Measurements from ENCODE around the gene RPS6KA5.

The RPS6KA5 gene

DNA sequence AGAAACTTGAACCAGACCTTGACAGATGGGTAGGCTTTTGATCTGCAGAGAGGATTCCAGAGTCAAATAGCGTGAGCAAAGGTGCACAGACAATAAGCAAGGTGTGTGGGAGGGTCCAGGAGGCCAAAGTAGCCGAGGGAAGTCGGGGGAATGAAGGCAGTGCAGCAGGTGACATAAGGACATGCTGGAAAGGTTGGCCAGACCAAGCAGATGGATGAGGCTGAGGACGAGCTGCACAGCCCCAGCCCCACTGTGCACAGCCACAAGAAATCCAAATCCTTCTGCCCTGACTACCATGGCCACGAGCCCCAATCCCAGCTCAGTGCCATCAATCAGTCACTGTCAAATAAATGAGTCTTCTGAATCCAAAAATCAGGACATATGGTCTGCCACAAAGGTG lies 249.6 kb downstream of the RPS6KA5 start:
- Histone ChIP-seq H3K27me3 (ENCODE audit: insufficient read depth, low read length) (0 out of 2 replicates have a peak, but pooled peaks cover 5% of the 10 kb centered on the region), H3K4me3 (ENCODE audit: low read depth, low read length, poor library complexity, severe bottlenecking) (no peak overlapping the region), H3K36me3 (ENCODE audit: insufficient read depth, low read length) (no peaks in the 10 kb centered on the region), H3K9ac (ENCODE audit: low read length) (no peak overlapping the region), H3F3A (ENCODE audit: insufficient read depth, low read length) (no peaks in the 10 kb centered on the region), H3K79me2 (ENCODE audit: insufficient read depth, low read length) (no peaks in the 10 kb centered on the region), H3K27ac (ENCODE audit: low read depth, low read length, poor library complexity, severe bottlenecking) (no peak overlapping the region), H3K4me2 (ENCODE audit: low read length) (no peak overlapping the region), H2AFZ (ENCODE audit: low read length) (no peak overlapping the region), H3K9me2 (ENCODE audit: low read depth, low read length) (no peaks in the 10 kb centered on the region), H3K9me3 (ENCODE audit: low read length) (no peaks in the 10 kb centered on the region), H4K20me1 (ENCODE audit: insufficient read depth, low read length) (no peaks in the 10 kb centered on the region), H3K4me1 (ENCODE audit: insufficient read depth, low read length, severe bottlenecking) (no peaks in the 10 kb centered on the region)
- TF ChIP-seq EZH2 (IDR thresholded peaks at IDR 0.05; ENCODE audit: borderline replicate concordance, low read length) (no peak), CTCF (IDR thresholded peaks at IDR 0.05; ENCODE audit: low read length) (no peak)

GRCh38 chr14:90809530-90810312 lies 250.7 kb downstream of the RPS6KA5 start:
- no peaks in the 10 kb centered on the region for H3K9me3 ChIP-seq (ENCODE audit: low read length)
- no peak overlapping the region for H2AFZ ChIP-seq (ENCODE audit: low read length)
- no peaks in the 10 kb centered on the region for H3F3A ChIP-seq (ENCODE audit: insufficient read depth, low read length)
- H3K27me3 ChIP-seq (ENCODE audit: insufficient read depth, low read length): no peaks in the 10 kb centered on the region
- H3K79me2 ChIP-seq (ENCODE audit: insufficient read depth, low read length): no peaks in the 10 kb centered on the region
- H3K9me2 ChIP-seq (ENCODE audit: low read depth, low read length): no peaks in the 10 kb centered on the region
- H3K4me2 ChIP-seq (ENCODE audit: low read length): no peak overlapping the region
- H3K36me3 ChIP-seq (ENCODE audit: insufficient read depth, low read length): no peaks in the 10 kb centered on the region
- no peaks in the 10 kb centered on the region for H4K20me1 ChIP-seq (ENCODE audit: insufficient read depth, low read length)
- no peaks in the 10 kb centered on the region for H3K4me1 ChIP-seq (ENCODE audit: insufficient read depth, low read length, severe bottlenecking)
- H3K27ac ChIP-seq (ENCODE audit: low read depth, low read length, poor library complexity, severe bottlenecking): no peak overlapping the region
- no peak overlapping the region for H3K9ac ChIP-seq (ENCODE audit: low read length)
- no peak overlapping the region for H3K4me3 ChIP-seq (ENCODE audit: low read depth, low read length, poor library complexity, severe bottlenecking)
- no peak for TF ChIP-seq CTCF (IDR thresholded peaks at IDR 0.05; ENCODE audit: low read length)
- no peak for TF ChIP-seq EZH2 (IDR thresholded peaks at IDR 0.05; ENCODE audit: borderline replicate concordance, low read length)

DNA sequence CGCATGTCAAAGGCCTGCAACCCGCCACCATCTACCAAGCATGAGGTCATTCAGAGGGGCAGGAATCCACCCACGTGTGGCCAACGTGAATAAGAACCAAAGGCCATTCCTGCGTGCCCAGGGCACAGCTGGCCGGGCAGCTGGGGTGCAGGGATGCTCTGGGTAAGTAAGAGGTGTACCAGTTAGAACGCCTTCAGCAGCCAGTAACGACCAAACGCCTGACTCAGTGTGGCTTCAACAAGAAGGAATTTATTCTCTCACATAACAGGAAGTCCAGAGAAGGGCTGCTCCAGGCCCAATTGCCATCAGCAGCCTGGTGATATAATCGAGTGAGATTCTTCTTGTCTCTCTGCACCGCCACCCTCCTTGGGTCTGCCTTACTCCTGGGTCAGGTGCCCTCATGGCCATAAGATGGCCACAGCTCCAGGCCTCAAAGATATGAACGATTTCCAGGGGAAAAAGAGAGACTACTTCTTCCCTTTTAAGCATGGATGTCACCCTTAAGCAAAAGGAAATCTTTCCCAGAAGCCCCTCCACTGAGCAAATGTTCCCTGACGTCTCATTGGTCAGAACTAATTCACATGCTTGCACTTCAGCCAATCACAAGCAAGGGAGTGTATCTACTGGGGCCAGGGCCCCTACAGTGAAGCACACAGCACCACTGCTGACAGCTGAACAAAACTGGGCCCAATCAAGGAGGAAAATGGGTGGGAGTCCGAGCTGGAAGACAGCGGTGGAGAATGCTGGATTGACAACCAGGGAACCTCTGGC lies 251.5 kb downstream of the RPS6KA5 start:
- no peak overlapping the region for H3K4me2 ChIP-seq (ENCODE audit: low read length)
- no peaks in the 10 kb centered on the region for H3K79me2 ChIP-seq (ENCODE audit: insufficient read depth, low read length)
- H3K27ac ChIP-seq (ENCODE audit: low read depth, low read length, poor library complexity, severe bottlenecking): no peak overlapping the region

More for the DNA sequence above, 251.5 kb downstream of the RPS6KA5 start:
- H3K9me3 ChIP-seq (ENCODE audit: low read length): no peaks in the 10 kb centered on the region
- no peaks in the 10 kb centered on the region for H3K4me1 ChIP-seq (ENCODE audit: insufficient read depth, low read length, severe bottlenecking)
- H3K4me3 ChIP-seq (ENCODE audit: low read depth, low read length, poor library complexity, severe bottlenecking): no peak overlapping the region
- H4K20me1 ChIP-seq (ENCODE audit: insufficient read depth, low read length): no peaks in the 10 kb centered on the region
- no peaks in the 10 kb centered on the region for H3F3A ChIP-seq (ENCODE audit: insufficient read depth, low read length)
- H3K9ac ChIP-seq (ENCODE audit: low read length): no peak overlapping the region
- no peaks in the 10 kb centered on the region for H3K36me3 ChIP-seq (ENCODE audit: insufficient read depth, low read length)
- no peaks in the 10 kb centered on the region for H3K9me2 ChIP-seq (ENCODE audit: low read depth, low read length)
- TF ChIP-seq CTCF (IDR thresholded peaks at IDR 0.05; ENCODE audit: low read length) (no peak), EZH2 (IDR thresholded peaks at IDR 0.05; ENCODE audit: borderline replicate concordance, low read length) (no peak)
- no peak overlapping the region for H2AFZ ChIP-seq (ENCODE audit: low read length)
- no peaks in the 10 kb centered on the region for H3K27me3 ChIP-seq (ENCODE audit: insufficient read depth, low read length)
